ENCODE data around the gene ZMIZ2. TPM values are rescaled to one million over a fixed set of nuclear protein-coding genes. Genes with fewer than 3 reads are reported as not detected.

The ZMIZ2 gene
- total and polyA plus RNA-seq, 2 experiments from 2014 or later: 15.5 to 46.1 TPM

- H3K27me3 ChIP-seq (ENCODE audit: insufficient read depth): no peaks in the 10 kb centered on the region
- peaks cover 9% of the 10 kb centered on the region; the same call in 1 of the 2 replicates for H4K20me1 ChIP-seq (replicated peaks; ENCODE audit: insufficient read depth)
- no peaks in the 10 kb centered on the region for H3K9me2 ChIP-seq (ENCODE audit: insufficient read depth)
- H3K27ac ChIP-seq (ENCODE audit: low read depth): no peak overlapping the region
- TF ChIP-seq, protein P1, sequence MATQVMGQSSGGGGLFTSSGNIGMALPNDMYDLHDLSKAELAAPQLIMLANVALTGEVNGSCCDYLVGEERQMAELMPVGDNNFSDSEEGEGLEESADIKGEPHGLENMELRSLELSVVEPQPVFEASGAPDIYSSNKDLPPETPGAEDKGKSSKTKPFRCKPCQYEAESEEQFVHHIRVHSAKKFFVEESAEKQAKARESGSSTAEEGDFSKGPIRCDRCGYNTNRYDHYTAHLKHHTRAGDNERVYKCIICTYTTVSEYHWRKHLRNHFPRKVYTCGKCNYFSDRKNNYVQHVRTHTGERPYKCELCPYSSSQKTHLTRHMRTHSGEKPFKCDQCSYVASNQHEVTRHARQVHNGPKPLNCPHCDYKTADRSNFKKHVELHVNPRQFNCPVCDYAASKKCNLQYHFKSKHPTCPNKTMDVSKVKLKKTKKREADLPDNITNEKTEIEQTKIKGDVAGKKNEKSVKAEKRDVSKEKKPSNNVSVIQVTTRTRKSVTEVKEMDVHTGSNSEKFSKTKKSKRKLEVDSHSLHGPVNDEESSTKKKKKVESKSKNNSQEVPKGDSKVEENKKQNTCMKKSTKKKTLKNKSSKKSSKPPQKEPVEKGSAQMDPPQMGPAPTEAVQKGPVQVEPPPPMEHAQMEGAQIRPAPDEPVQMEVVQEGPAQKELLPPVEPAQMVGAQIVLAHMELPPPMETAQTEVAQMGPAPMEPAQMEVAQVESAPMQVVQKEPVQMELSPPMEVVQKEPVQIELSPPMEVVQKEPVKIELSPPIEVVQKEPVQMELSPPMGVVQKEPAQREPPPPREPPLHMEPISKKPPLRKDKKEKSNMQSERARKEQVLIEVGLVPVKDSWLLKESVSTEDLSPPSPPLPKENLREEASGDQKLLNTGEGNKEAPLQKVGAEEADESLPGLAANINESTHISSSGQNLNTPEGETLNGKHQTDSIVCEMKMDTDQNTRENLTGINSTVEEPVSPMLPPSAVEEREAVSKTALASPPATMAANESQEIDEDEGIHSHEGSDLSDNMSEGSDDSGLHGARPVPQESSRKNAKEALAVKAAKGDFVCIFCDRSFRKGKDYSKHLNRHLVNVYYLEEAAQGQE (IDR thresholded peaks at IDR 0.05; ENCODE audit: unreplicated experiment): no peak
- TF ChIP-seq ZNF331 (CRISPR knock-in tag; IDR thresholded peaks at IDR 0.05; ENCODE audit: low read depth) (no peak), CREB1 (CRISPR knock-in tag; IDR thresholded peaks at IDR 0.05; ENCODE audit: low read depth) (no peak), EZH2 (IDR thresholded peaks at IDR 0.05; ENCODE audit: low read depth, unreplicated experiment) (no peak)
- peaks cover 17% of the 10 kb centered on the region for H3K79me2 ChIP-seq (replicated peaks; ENCODE audit: insufficient read depth)
- no peak for ATAC-seq
- Mint-ChIP-seq H3K36me3 (ENCODE audit: low read depth) (peaks cover 30% of the 10 kb centered on the region), H3K4me3 (no peak overlapping the region), H3K27me3 (ENCODE audit: insufficient read depth, low read depth, poor library complexity) (peaks cover 3% of the 10 kb centered on the region), H3K4me1 (peaks cover 4% of the 10 kb centered on the region; the same call in 2 of the 3 replicates), H3K9me3 (no peaks in the 10 kb centered on the region; the same call in 2 of the 3 replicates), H3K27ac (no peak overlapping the region)
- H3K36me3 ChIP-seq (ENCODE audit: insufficient read depth): 0 out of 2 replicates have a peak, but pooled peaks cover 1% of the 10 kb centered on the region
- H2AFZ ChIP-seq: no peak overlapping the region
- no peak overlapping the region for H3K4me3 ChIP-seq
- DNase-seq (ENCODE audit: low spot score): no peak
- H3K4me2 ChIP-seq: no peak overlapping the region
- H3K4me1 ChIP-seq (ENCODE audit: insufficient read depth): no peaks in the 10 kb centered on the region
- H3F3A ChIP-seq (replicated peaks; ENCODE audit: low read depth): no peaks in the 10 kb centered on the region
These were observed 9.1 kb downstream of the ZMIZ2 start for GRCh38 chr7:44757739-44758138.

GRCh38 chr7:44759246-44759645 is 10.6 kb downstream of the ZMIZ2 start:
- Histone ChIP-seq H4K20me1 (replicated peaks; ENCODE audit: insufficient read depth) (peaks cover 3% of the 10 kb centered on the region; the same call in 1 of the 2 replicates), H3K9me2 (ENCODE audit: insufficient read depth) (no peaks in the 10 kb centered on the region), H3K27ac (ENCODE audit: low read depth) (no peak overlapping the region), H3K36me3 (ENCODE audit: insufficient read depth) (peaks cover 14% of the 10 kb centered on the region; the same call in 1 of the 2 replicates), H3K4me2 (no peak overlapping the region), H3F3A (replicated peaks; ENCODE audit: low read depth) (no peaks in the 10 kb centered on the region), H3K4me3 (no peak overlapping the region), H3K79me2 (replicated peaks; ENCODE audit: insufficient read depth) (peaks cover 2% of the 10 kb centered on the region), H3K27me3 (ENCODE audit: insufficient read depth) (no peaks in the 10 kb centered on the region), H3K4me1 (ENCODE audit: insufficient read depth) (no peaks in the 10 kb centered on the region), H2AFZ (no peak overlapping the region)
- Mint-ChIP-seq H3K27ac (no peak overlapping the region), H3K27me3 (ENCODE audit: insufficient read depth, low read depth, poor library complexity) (peaks cover 8% of the 10 kb centered on the region), H3K9me3 (no peaks in the 10 kb centered on the region; the same call in 2 of the 3 replicates), H3K4me1 (peaks cover 2% of the 10 kb centered on the region; the same call in 1 of the 3 replicates), H3K4me3 (no peak overlapping the region), H3K36me3 (ENCODE audit: low read depth) (peaks cover 45% of the 10 kb centered on the region)
- TF ChIP-seq ZNF331 (CRISPR knock-in tag; IDR thresholded peaks at IDR 0.05; ENCODE audit: low read depth) (no peak), POLR2AphosphoS5 (IDR thresholded peaks at IDR 0.05; ENCODE audit: low read depth) (no peak), ZNF114 (CRISPR knock-in tag; IDR thresholded peaks at IDR 0.05) (no peak), EZH2 (IDR thresholded peaks at IDR 0.05; ENCODE audit: low read depth, unreplicated experiment) (no peak), EZH2phosphoT487 (IDR thresholded peaks at IDR 0.05; ENCODE audit: unreplicated experiment) (no peak)
- TF ChIP-seq, protein P2, sequence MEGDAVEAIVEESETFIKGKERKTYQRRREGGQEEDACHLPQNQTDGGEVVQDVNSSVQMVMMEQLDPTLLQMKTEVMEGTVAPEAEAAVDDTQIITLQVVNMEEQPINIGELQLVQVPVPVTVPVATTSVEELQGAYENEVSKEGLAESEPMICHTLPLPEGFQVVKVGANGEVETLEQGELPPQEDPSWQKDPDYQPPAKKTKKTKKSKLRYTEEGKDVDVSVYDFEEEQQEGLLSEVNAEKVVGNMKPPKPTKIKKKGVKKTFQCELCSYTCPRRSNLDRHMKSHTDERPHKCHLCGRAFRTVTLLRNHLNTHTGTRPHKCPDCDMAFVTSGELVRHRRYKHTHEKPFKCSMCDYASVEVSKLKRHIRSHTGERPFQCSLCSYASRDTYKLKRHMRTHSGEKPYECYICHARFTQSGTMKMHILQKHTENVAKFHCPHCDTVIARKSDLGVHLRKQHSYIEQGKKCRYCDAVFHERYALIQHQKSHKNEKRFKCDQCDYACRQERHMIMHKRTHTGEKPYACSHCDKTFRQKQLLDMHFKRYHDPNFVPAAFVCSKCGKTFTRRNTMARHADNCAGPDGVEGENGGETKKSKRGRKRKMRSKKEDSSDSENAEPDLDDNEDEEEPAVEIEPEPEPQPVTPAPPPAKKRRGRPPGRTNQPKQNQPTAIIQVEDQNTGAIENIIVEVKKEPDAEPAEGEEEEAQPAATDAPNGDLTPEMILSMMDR (conservative IDR thresholded peaks at IDR 0.05; ENCODE audit: low read depth in 2 of 2): no peak
- no peak for DNase-seq (ENCODE audit: low spot score)
- no peak for ATAC-seq

Measured in GM23338 (cell line).